K562 (cell line): Measurements from ENCODE around the gene OPRL1. TPM values are rescaled to one million over a fixed set of nuclear protein-coding genes. Genes with fewer than 3 reads are reported as not detected.

Source experiments
- HMG20B ChIP-seq: fragments of 250-450 bp; sonication (Bioruptor Pico); IDR thresholded peaks from 2 replicates; pipeline ENCODE4 v1.5.0; 2021; ENCODE audit warnings: mild to moderate bottlenecking
- NR2C1 ChIP-seq, 2 experiments: fragments of 450-650 bp; IDR thresholded peaks; 2 replicates each; pipeline ENCODE4 v1.6.1; 2017; ENCODE audit warnings: mild to moderate bottlenecking in 2 of 2, antibody characterized with exemption in 1 of 2, inconsistent platforms in 1 of 2, missing compliant biosample characterization in 1 of 2, missing genetic modification characterization in 1 of 2
- RAD21 ChIP-seq, 2 experiments: fragments of 250-450 bp in 1 of 2; fragments of 450-650 bp in 1 of 2; sonication (Bioruptor Pico) in 1 of 2; formaldehyde crosslinking in 1 of 2; IDR thresholded peaks in 1 of 2; conservative IDR thresholded peaks in 1 of 2; 2 replicates each; pipeline versions ENCODE4 v1.4.0 to v1.8.0; 2020 to 2022; ENCODE audit warnings: mild to moderate bottlenecking in 2 of 2, moderate library complexity in 1 of 2
- SMAD2 ChIP-seq: fragments of 150-350 bp; IDR thresholded peaks from 2 replicates; pipeline ENCODE4 v1.6.1; 2014; ENCODE audit warnings: low read depth, mild to moderate bottlenecking, low read length
- SRSF1 ChIP-seq: fragments of 200-400 bp; formaldehyde crosslinking; IDR thresholded peaks from 2 replicates; pipeline ENCODE4 v1.6.1; 2017; ENCODE audit warnings: mild to moderate bottlenecking, low read depth, low read length, moderate library complexity
- ZNF134 ChIP-seq: fragments of 250-450 bp; sonication (Bioruptor Pico); conservative IDR thresholded peaks from 2 replicates; pipeline ENCODE4 v1.4.0; 2020
- polyA plus RNA-seq, 8 experiments: library from polyadenylated mRNA; depleted of rRNA in 4 of 8; stranded (reverse) in 5 of 8; unstranded in 3 of 8; fragments of >200 nt; fragmentation: Nextera tagmentation in 2 of 8; fragmentation: Illumina TruSeq in 1 of 8; extraction: Ambion mirVana in 2 of 8; extraction: Trizol in 1 of 8; gene quantifications; 2 replicates each; pipeline versions ENCODE4 v1.2.1 to v1.2.3, GENCODE V29; 2011 to 2014; ENCODE audit warnings: inconsistent platforms in 1 of 8, missing spikeins in 1 of 8
- total RNA-seq, 7 experiments: library from RNA; depleted of rRNA in 6 of 7; stranded (reverse); fragments of >200 nt in 6 of 7; fragmentation: Illumina TruSeq in 2 of 7; extraction: Trizol in 2 of 7; gene quantifications; 2 replicates each; pipeline versions ENCODE4 v1.2.1 to v1.2.3, GENCODE V29; 2011 to 2021; ENCODE audit warnings: low replicate concordance in 1 of 7
- TF ChIP-seq, protein P1 (sequence below): fragments of 250-450 bp; sonication (Bioruptor Pico); IDR thresholded peaks from 2 replicates; pipeline ENCODE4 v1.4.0; 2020
- TF ChIP-seq, protein P2 (sequence below): sonication (generic); formaldehyde crosslinking; IDR thresholded peaks from 2 replicates; pipeline ENCODE4 v1.8.0; 2022; ENCODE audit warnings: missing genetic modification reagents, mild to moderate bottlenecking, borderline replicate concordance
- TF ChIP-seq, protein P3 (sequence below): fragments of 200-400 bp; formaldehyde crosslinking; IDR thresholded peaks from 2 replicates; pipeline ENCODE4 v1.6.1; 2017; ENCODE audit warnings: mild to moderate bottlenecking, low read depth, low read length, moderate library complexity
- TF ChIP-seq, protein P4 (sequence below), 3 experiments: IDR thresholded peaks in 2 of 3; conservative IDR thresholded peaks in 1 of 3; 2 replicates each; pipeline ENCODE4 v1.5.1; 2011 to 2012; ENCODE audit warnings: low read length in 3 of 3, mild to moderate bottlenecking in 3 of 3, control low read depth in 2 of 3, improper control_type of control experiment in 1 of 3, inconsistent platforms in 1 of 3, low read depth in 1 of 3, mixed read lengths in 1 of 3, moderate library complexity in 1 of 3; ENCODE audit not compliant: insufficient read depth in 2 of 3

The OPRL1 gene
- total and polyA plus RNA-seq, 9 of the 15 experiments (the other 6 are each of a cell fraction or from before 2014, with no cell fraction given) = 0.06 to 0.33 (median 0.11) TPM; not detected in 2

DNA sequence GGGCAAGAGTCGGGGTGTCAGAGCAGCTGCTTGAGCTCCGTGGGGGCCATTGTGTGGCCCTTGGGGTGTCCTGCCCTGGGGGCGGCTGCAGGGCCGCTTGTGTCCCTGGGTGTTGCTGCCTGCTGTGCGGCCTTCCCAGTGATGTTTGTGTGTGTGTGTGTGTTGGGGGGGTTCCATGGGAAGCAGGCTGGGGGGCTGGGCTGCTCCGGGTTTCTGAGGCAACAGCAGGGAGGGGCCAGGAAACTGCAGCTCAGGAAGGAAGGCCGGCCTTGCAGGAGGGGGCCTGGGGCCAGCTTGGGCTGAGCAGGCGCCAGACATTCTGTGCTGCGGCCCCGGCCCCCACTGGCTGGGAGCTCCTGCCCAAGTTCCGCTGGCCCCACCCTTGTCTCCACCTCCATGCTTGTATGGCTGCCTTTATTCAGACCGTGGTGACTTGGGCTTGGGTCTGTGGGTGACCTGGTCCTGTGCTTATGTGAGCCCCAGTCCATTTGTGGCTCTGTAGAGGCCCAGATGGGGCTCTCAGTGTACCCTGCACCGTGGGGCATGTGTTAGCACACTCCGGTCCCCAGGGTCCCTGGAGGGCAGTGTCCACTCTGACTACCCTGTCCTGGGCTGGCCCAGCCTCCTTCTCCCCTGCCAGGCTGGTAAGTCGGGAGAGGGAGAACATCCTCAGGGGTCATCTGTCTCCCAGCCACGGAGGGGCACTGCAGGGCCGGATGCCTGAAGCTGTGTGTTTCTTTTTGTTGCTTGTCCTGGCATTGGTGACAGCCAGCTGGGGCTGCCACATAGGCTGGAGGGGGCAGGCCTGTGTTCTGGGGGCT, 25.8 kb upstream of the OPRL1 start (continued):
- TF ChIP-seq, protein P1, sequence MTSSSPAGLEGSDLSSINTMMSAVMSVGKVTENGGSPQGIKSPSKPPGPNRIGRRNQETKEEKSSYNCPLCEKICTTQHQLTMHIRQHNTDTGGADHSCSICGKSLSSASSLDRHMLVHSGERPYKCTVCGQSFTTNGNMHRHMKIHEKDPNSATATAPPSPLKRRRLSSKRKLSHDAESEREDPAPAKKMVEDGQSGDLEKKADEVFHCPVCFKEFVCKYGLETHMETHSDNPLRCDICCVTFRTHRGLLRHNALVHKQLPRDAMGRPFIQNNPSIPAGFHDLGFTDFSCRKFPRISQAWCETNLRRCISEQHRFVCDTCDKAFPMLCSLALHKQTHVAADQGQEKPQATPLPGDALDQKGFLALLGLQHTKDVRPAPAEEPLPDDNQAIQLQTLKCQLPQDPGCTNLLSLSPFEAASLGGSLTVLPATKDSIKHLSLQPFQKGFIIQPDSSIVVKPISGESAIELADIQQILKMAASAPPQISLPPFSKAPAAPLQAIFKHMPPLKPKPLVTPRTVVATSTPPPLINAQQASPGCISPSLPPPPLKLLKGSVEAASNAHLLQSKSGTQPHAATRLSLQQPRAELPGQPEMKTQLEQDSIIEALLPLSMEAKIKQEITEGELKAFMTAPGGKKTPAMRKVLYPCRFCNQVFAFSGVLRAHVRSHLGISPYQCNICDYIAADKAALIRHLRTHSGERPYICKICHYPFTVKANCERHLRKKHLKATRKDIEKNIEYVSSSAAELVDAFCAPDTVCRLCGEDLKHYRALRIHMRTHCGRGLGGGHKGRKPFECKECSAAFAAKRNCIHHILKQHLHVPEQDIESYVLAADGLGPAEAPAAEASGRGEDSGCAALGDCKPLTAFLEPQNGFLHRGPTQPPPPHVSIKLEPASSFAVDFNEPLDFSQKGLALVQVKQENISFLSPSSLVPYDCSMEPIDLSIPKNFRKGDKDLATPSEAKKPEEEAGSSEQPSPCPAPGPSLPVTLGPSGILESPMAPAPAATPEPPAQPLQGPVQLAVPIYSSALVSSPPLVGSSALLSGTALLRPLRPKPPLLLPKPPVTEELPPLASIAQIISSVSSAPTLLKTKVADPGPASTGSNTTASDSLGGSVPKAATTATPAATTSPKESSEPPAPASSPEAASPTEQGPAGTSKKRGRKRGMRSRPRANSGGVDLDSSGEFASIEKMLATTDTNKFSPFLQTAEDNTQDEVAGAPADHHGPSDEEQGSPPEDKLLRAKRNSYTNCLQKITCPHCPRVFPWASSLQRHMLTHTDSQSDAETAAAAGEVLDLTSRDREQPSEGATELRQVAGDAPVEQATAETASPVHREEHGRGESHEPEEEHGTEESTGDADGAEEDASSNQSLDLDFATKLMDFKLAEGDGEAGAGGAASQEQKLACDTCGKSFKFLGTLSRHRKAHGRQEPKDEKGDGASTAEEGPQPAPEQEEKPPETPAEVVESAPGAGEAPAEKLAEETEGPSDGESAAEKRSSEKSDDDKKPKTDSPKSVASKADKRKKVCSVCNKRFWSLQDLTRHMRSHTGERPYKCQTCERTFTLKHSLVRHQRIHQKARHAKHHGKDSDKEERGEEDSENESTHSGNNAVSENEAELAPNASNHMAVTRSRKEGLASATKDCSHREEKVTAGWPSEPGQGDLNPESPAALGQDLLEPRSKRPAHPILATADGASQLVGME (CRISPR knock-in tag) = no peak
- TF ChIP-seq, protein P2, sequence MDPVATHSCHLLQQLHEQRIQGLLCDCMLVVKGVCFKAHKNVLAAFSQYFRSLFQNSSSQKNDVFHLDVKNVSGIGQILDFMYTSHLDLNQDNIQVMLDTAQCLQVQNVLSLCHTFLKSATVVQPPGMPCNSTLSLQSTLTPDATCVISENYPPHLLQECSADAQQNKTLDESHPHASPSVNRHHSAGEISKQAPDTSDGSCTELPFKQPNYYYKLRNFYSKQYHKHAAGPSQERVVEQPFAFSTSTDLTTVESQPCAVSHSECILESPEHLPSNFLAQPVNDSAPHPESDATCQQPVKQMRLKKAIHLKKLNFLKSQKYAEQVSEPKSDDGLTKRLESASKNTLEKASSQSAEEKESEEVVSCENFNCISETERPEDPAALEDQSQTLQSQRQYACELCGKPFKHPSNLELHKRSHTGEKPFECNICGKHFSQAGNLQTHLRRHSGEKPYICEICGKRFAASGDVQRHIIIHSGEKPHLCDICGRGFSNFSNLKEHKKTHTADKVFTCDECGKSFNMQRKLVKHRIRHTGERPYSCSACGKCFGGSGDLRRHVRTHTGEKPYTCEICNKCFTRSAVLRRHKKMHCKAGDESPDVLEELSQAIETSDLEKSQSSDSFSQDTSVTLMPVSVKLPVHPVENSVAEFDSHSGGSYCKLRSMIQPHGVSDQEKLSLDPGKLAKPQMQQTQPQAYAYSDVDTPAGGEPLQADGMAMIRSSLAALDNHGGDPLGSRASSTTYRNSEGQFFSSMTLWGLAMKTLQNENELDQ (CRISPR knock-in tag) = no peak
- TF ChIP-seq NR2C1 (IDR thresholded peaks at IDR 0.05) = no peak
- TF ChIP-seq NR2C1 (tag; IDR thresholded peaks at IDR 0.05) = no peak
- TF ChIP-seq ZNF134 (CRISPR knock-in tag) = no peak
- TF ChIP-seq, protein P3, sequence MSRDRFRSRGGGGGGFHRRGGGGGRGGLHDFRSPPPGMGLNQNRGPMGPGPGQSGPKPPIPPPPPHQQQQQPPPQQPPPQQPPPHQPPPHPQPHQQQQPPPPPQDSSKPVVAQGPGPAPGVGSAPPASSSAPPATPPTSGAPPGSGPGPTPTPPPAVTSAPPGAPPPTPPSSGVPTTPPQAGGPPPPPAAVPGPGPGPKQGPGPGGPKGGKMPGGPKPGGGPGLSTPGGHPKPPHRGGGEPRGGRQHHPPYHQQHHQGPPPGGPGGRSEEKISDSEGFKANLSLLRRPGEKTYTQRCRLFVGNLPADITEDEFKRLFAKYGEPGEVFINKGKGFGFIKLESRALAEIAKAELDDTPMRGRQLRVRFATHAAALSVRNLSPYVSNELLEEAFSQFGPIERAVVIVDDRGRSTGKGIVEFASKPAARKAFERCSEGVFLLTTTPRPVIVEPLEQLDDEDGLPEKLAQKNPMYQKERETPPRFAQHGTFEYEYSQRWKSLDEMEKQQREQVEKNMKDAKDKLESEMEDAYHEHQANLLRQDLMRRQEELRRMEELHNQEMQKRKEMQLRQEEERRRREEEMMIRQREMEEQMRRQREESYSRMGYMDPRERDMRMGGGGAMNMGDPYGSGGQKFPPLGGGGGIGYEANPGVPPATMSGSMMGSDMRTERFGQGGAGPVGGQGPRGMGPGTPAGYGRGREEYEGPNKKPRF = no peak
- TF ChIP-seq SMAD2 = no peak
- TF ChIP-seq, protein P4, sequence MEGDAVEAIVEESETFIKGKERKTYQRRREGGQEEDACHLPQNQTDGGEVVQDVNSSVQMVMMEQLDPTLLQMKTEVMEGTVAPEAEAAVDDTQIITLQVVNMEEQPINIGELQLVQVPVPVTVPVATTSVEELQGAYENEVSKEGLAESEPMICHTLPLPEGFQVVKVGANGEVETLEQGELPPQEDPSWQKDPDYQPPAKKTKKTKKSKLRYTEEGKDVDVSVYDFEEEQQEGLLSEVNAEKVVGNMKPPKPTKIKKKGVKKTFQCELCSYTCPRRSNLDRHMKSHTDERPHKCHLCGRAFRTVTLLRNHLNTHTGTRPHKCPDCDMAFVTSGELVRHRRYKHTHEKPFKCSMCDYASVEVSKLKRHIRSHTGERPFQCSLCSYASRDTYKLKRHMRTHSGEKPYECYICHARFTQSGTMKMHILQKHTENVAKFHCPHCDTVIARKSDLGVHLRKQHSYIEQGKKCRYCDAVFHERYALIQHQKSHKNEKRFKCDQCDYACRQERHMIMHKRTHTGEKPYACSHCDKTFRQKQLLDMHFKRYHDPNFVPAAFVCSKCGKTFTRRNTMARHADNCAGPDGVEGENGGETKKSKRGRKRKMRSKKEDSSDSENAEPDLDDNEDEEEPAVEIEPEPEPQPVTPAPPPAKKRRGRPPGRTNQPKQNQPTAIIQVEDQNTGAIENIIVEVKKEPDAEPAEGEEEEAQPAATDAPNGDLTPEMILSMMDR (IDR thresholded peaks at IDR 0.05 in 2 of 3, conservative IDR thresholded peaks at IDR 0.05 in 1 of 3; ENCODE audit: insufficient read depth in 2 of 3, low read depth in 1 of 3, low read length in 3 of 3) = peak; percentile 34 to 53 (median 45); a peak in 4 of 6 replicates
- TF ChIP-seq RAD21 (CRISPR knock-in tag; conservative IDR thresholded peaks at IDR 0.05 in 1 of 2, IDR thresholded peaks at IDR 0.05 in 1 of 2) = peak in 1 of 2 experiments; percentile 13; a peak in 1 of 4 replicates
- TF ChIP-seq HMG20B (CRISPR knock-in tag) = no peak
- no peak for TF ChIP-seq SRSF1
